K562 (cell line): ENCODE measurements around the gene TMEM63A. TPM values are rescaled to one million over a fixed set of nuclear protein-coding genes. Genes with fewer than 3 reads are reported as not detected.

ENCODE experiments used
- RCOR1 ChIP-seq, 2 experiments: IDR thresholded peaks; 2 replicates each; pipeline ENCODE4 v1.6.1; 2012; ENCODE audit warnings: low read depth in 2 of 2, low read length in 2 of 2, borderline replicate concordance in 1 of 2, improper control_type of control experiment in 1 of 2
- REST ChIP-seq, 2 experiments: fragments of 450-650 bp; formaldehyde crosslinking in 1 of 2; IDR thresholded peaks; 2 replicates each; pipeline versions ENCODE4 v1.4.0 to v1.6.1; 2014 to 2020; ENCODE audit warnings: mild to moderate bottlenecking in 2 of 2, borderline replicate concordance in 1 of 2, low read depth in 1 of 2
- SAFB ChIP-seq: fragments of 200-400 bp; formaldehyde crosslinking; IDR thresholded peaks from 2 replicates; pipeline ENCODE4 v1.6.1; 2017; ENCODE audit warnings: low read depth, low read length, borderline replicate concordance
- SMAD4 ChIP-seq: fragments of 250-450 bp; sonication (Bioruptor Pico); conservative IDR thresholded peaks from 2 replicates; pipeline ENCODE4 v1.8.0; 2021; ENCODE audit warnings: inconsistent platforms, mild to moderate bottlenecking, moderate library complexity
- SMC3 ChIP-seq: conservative IDR thresholded peaks from 2 replicates; pipeline ENCODE4 v1.6.1; 2011; ENCODE audit warnings: low read depth, low read length, improper control_type of control experiment; ENCODE audit not compliant: insufficient read depth
- ZBTB40 ChIP-seq, 2 experiments: fragments of 450-650 bp in 1 of 2; sonication (generic) in 1 of 2; formaldehyde crosslinking in 1 of 2; IDR thresholded peaks; 2 replicates each; pipeline versions ENCODE4 v1.7.1 to v1.9.0; 2016 to 2022; ENCODE audit warnings: inconsistent platforms in 1 of 2, mild to moderate bottlenecking in 1 of 2, missing genetic modification reagents in 1 of 2
- polyA plus RNA-seq, 8 experiments: library from polyadenylated mRNA; depleted of rRNA in 4 of 8; stranded (reverse) in 5 of 8; unstranded in 3 of 8; fragments of >200 nt; fragmentation: Nextera tagmentation in 2 of 8; fragmentation: Illumina TruSeq in 1 of 8; extraction: Ambion mirVana in 2 of 8; extraction: Trizol in 1 of 8; gene quantifications; 2 replicates each; pipeline versions ENCODE4 v1.2.1 to v1.2.3, GENCODE V29; 2011 to 2014; ENCODE audit warnings: inconsistent platforms in 1 of 8, missing spikeins in 1 of 8
- total RNA-seq, 7 experiments: library from RNA; depleted of rRNA in 6 of 7; stranded (reverse); fragments of >200 nt in 6 of 7; fragmentation: Illumina TruSeq in 2 of 7; extraction: Trizol in 2 of 7; gene quantifications; 2 replicates each; pipeline versions ENCODE4 v1.2.1 to v1.2.3, GENCODE V29; 2011 to 2021; ENCODE audit warnings: low replicate concordance in 1 of 7

TMEM63A gene
- total and polyA plus RNA-seq, 9 of the 15 experiments (the other 6 are each of a cell fraction or from before 2014, with no cell fraction given) = 2.0 to 54.6 (median 17.5) TPM

GRCh38 chr1:225881081-225881958, 860 bp downstream of the TMEM63A start (continued):
- TF ChIP-seq ZBTB40 (IDR thresholded peaks at IDR 0.05) (peak; percentile 59; the same call in 1 of the 2 replicates), ZBTB40 (CRISPR knock-in tag; IDR thresholded peaks at IDR 0.05) (no peak), SAFB (no peak), SMC3 (no peak), RCOR1 (IDR thresholded peaks at IDR 0.05; ENCODE audit: borderline replicate concordance in 1 of 2, low read depth in 2 of 2, low read length in 2 of 2) (peak in 1 of 2 experiments; percentile 1; a peak in 1 of 4 replicates), REST (IDR thresholded peaks at IDR 0.05; ENCODE audit: borderline replicate concordance) (no peak), REST (CRISPR knock-in tag; IDR thresholded peaks at IDR 0.05; ENCODE audit: low read depth) (no peak), SMAD4 (CRISPR knock-in tag) (no peak)
